SU-DHL-6 (cell line): ENCODE results near the gene ABHD5.

Source experiments
- CTCF ChIP-seq: fragments of 200-600 bp; sonication (generic); IDR thresholded peaks from one replicate; pipeline ENCODE4 v1.5.1; 2017; ENCODE audit warnings: antibody characterized with exemption, mild to moderate bottlenecking, low read length, moderate library complexity; ENCODE audit not compliant: insufficient read depth, poor library complexity, severe bottlenecking
- EZH2phosphoT487 ChIP-seq: fragments of 200-600 bp; sonication (generic), shearing (Covaris generic); conservative IDR thresholded peaks from 2 replicates; pipeline ENCODE4 v1.6.1; 2018; ENCODE audit warnings: mild to moderate bottlenecking, antibody characterized with exemption, low read length, moderate library complexity, mixed read lengths

DNA sequence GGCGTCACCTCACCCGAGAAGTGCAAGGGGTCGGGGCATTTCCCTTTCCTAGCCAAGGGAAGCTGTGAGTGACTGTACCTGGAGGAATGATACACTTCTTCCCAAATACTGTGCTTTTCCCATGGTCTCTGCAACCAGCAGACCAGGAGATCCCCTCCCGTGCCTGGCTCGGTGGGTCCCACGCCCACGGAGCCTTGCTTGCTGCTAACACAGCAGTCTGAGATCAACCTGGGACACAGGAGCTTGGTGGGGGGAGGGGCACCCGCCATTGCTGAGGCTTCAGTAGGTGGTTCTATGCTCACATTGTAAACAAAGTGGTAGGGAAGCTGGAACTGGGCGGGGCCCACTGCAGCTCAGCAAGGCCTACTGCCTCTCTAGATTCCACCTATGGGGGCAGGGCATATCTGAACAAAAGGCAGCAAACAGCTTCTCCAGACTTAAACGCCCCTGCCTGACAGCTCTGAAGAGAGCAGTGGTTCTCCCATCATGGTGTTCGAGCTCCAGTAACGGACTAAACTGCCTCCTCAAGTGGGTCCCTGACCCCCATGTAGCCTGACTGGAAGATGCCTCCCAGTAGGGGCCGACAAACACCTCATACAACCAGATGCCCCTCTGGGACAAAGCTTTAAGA lies 31.4 kb upstream of the ABHD5 start:
- TF ChIP-seq CTCF (no peak), EZH2phosphoT487 (no peak)
